ENCODE data around the gene EML6.
"Not testable (repeated sequence)": the region's sequence is repeated elsewhere in the genome, so short reads cannot be mapped to it uniquely, and the experiment has no call there.

Gene EML6

GRCh38 chr2:54965425-54965824, 242.0 kb downstream of the EML6 start:
- in situ Hi-C loops (cut with MboI; ENCODE audit: low pct_unique_long_range_greater_than_20kb, low sequenced_read_pairs), result no loop called here
- no peak for DNase-seq

- no peak for DNase-seq
- in situ Hi-C loops (cut with MboI; ENCODE audit: low pct_unique_long_range_greater_than_20kb, low sequenced_read_pairs), result no loop called here
Observed at GRCh38 chr2:54966165-54966832, 242.8 kb downstream of the EML6 start.

DNA sequence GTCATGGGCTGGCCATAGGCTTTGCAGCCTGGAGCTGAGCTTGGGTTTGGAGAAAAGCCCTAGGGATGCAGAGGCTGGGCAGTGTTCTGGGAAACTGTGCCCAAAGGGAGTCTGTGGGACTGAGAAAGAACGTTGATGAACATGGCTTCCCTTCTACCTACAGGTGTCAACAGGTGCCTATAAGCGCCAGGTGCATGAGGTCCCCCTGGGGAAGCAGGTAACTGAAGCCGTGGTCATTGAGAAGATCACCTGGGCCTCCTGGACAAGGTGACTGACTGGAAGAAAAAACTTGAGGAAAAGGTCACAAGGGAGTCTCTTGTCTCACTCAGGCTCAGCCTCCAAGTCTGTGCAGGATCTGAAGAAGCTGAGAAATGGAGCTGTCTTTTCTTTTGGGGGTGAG, 243.4 kb downstream of the EML6 start:
- no peak for DNase-seq
- in situ Hi-C loops (cut with MboI; ENCODE audit: low pct_unique_long_range_greater_than_20kb, low sequenced_read_pairs), result no loop called here

GRCh38 chr2:54967269-54967668, 243.8 kb downstream of the EML6 start:
- in situ Hi-C loops (cut with MboI; ENCODE audit: low pct_unique_long_range_greater_than_20kb, low sequenced_read_pairs), result no loop called here
- DNase-seq, result no peak

DNA sequence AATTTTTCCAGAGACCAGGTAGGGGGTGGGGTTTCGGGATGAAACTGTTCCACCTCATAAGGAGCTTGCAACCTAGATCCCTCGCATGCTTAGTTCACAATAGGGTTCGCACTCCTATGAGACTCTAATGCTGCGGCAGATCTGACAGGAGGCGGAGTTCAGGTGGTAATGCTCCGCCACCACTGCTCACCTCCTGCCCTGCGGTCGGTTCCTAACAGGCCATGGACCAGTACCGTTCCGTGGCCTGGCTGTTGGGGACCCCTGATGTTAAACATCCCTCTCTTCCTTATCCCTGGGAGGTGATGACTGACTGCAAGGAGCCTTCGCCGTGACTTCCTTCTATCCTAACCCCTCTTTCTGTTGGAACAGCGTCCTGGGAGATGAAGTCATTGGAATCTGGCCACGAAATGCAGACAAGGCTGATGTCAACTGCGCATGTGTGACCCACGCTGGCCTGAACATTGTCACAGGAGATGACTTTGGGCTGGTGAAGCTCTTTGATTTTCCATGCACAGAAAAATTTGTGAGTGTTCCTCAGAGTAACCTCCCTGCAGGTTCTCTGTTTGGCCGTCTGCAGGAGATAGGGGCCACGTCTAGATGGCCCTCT, 244.4 kb downstream of the EML6 start:
- DNase-seq, result no peak
- in situ Hi-C loops (cut with MboI; ENCODE audit: low pct_unique_long_range_greater_than_20kb, low sequenced_read_pairs), result no loop called here

GRCh38 chr2:54968561-54969218, 245.2 kb downstream of the EML6 start:
- no peak for DNase-seq
- in situ Hi-C loops (cut with MboI; ENCODE audit: low pct_unique_long_range_greater_than_20kb, low sequenced_read_pairs), result no loop called here

DNA sequence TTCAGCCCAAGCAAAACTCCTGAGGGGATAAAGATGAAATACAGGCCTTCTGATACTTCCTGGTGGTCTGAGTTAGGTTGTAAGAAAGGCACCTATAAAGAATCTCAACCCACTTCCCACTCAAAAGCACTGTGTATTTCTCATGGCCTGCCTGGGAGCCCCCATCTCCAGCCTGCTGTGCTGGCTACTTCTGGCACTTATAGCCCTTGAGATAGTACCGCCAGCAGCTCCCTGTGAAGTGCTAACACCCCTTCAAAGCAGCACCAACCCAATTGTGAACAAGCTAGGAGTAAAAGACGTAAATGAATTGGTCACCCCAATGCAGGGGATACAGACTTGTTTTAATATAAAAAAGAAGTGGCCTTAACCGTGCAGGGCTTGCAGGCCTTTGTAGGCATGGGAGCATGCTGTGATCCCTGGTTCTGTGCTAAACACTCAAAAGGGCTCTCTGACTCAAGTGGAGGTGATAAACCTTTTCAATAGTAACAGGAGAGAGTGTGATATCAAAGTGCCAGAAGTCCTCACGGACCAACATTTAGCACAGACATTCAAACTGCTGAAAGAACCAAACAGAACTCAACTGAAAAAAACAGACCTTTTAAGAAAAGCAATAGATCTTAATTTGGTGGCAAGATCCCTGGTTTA, 246.0 kb downstream of the EML6 start:
- in situ Hi-C loops (cut with MboI; ENCODE audit: low pct_unique_long_range_greater_than_20kb, low sequenced_read_pairs), result no loop called here
- no peak for DNase-seq

DNA sequence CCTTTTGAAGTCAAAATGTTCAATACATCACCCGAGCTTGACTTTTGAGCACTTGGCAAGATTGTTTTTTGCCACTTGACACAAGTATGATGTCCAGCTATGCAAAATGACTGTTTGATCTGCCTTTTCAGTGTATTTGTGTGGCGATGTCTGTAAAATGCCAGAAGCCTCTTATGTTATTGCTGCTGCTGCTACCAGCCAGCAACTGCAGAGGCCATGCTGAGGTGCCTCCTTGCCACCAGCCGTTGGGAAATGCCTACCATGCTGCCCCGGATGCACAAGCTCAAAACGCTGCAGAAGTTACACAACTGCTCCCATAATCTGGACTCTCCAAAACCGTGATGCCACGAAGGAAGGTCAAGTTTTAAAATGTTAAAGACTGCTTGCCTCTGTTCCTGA, 246.5 kb downstream of the EML6 start:
- no peak for DNase-seq
- in situ Hi-C loops (cut with MboI; ENCODE audit: low pct_unique_long_range_greater_than_20kb, low sequenced_read_pairs), result no loop called here

- in situ Hi-C loops (cut with MboI; ENCODE audit: low pct_unique_long_range_greater_than_20kb, low sequenced_read_pairs), result no loop called here
- no peak for DNase-seq
Observed at GRCh38 chr2:54975175-54975574, 251.7 kb downstream of the EML6 start.

DNA sequence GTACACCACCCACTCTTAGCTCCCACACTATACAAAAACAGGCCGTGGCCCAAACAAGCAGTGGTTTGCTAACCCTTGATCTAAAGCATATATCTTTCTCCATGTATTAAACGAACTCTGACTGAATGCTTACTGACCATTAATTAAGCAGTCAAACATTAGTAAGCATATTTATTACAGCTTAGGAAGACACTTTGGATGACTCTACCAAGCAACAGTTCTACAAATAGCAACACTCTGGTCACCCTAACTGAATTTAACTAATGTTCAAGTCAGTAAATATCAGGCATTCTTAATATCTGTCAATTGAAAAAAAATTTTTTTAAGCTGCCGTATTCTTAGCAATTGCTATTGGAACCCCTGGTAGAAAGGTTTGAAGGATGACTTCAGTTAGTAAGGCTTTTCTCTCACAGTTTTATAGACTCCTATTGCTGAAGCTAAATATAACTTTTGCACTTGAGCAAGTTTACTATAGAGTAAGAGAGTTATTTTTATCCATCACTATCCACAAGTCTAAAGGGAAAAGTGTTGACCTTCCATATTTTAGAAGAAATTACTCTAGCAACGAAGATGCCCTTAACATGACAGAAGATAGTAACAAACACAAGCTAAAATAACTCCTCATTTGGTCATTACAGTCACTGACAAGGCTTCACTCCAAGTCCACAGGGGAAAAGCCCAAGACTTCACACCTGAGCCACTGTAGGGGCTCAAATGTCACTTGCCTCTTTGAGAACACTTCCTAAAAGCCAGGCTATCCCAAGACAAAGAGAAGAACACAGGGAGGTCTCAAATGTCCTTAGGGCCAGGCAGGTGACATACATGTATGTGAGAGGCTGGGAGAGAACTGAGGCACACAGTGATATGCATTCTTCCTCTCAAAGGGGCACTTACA, 252.4 kb downstream of the EML6 start:
- DNase-seq, result no peak
- in situ Hi-C loops (cut with MboI; ENCODE audit: low pct_unique_long_range_greater_than_20kb, low sequenced_read_pairs), result no loop called here

- DNase-seq, result peak; percentile 49
- in situ Hi-C loops (cut with MboI; ENCODE audit: low pct_unique_long_range_greater_than_20kb, low sequenced_read_pairs), result no loop called here
Observed at GRCh38 chr2:54977149-54977548, 253.7 kb downstream of the EML6 start.

- DNase-seq, result no peak
- in situ Hi-C loops (cut with MboI; ENCODE audit: low pct_unique_long_range_greater_than_20kb, low sequenced_read_pairs), result no loop called here
Observed at GRCh38 chr2:54979321-54980044, 256.0 kb downstream of the EML6 start.

DNA sequence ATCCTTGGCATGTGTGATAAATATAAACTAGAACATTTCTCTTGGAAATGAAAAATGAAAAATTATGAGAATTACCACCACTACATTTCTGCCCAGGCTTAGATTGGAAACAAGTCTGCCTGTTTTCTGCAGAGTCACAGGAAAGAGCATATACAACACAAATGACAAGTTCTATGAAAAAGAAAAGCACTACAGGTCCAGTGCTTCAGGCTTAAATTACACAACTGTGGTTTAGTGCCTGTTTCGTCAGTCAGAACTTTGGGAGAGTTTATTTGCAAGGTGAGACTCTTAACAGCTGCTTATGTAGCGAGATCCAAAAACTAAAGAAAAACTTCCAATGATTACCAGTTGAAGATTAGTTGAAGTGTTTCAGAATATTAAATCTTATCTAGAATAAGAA, 257.9 kb downstream of the EML6 start:
- no peak for DNase-seq
- in situ Hi-C loops (cut with MboI; ENCODE audit: low pct_unique_long_range_greater_than_20kb, low sequenced_read_pairs), result no loop called here

- DNase-seq, result no peak
- in situ Hi-C loops (cut with MboI; ENCODE audit: low pct_unique_long_range_greater_than_20kb, low sequenced_read_pairs), result no loop called here
Observed at GRCh38 chr2:54983345-54984220, 260.1 kb downstream of the EML6 start.

- no peak for DNase-seq
- in situ Hi-C loops (cut with MboI; ENCODE audit: low pct_unique_long_range_greater_than_20kb, low sequenced_read_pairs), result no loop called here
Observed at GRCh38 chr2:54984476-54984875, 261.0 kb downstream of the EML6 start.

GRCh38 chr2:54986264-54986663, 262.8 kb downstream of the EML6 start:
- in situ Hi-C loops (cut with MboI; ENCODE audit: low pct_unique_long_range_greater_than_20kb, low sequenced_read_pairs), result no loop called here
- DNase-seq, result no peak

DNA sequence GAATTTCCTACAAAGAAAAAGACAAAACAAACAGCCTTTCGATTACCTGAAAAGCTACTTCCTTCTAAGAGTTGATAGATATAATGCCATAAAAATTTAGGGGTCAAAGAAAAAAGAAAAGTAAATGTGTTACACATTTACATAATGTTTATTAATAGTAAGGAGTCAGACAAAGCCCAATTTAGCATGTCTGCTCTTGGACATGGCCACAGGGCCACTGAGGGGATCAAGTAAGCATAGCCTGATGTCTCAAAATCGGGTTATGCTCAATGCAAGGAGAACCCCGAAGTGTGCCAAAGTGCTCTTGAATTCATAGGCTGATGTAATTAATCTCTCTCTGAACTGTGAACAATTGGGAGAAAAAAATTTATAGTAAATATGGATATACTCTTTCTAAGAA, 265.1 kb downstream of the EML6 start:
- DNase-seq, result no peak
- in situ Hi-C loops (cut with MboI; ENCODE audit: low pct_unique_long_range_greater_than_20kb, low sequenced_read_pairs), result no loop called here

DNA sequence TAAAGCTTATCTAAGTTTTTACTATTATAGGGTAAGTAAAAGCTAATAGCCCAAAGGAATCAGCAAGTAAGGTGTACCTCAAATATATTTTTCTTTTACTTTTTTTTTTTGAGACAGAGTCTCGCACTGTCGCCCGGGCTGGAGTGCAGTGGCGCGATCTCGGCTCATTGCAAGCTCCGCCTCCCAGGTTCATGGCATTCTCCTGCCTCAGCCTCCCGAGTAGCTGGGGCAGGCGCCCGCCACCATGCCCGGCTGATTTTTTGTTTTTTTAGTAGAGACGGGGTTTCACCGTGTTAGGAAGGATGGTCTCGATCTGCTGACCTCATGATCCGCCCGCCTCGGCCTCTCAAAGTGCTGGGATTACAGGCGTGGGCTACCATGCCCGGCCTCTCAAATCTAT, 267.2 kb downstream of the EML6 start:
- DNase-seq; in situ Hi-C loops (cut with MboI; ENCODE audit: low pct_unique_long_range_greater_than_20kb, low sequenced_read_pairs): not testable (repeated sequence)

Measured in KBM-7 (cell line).